A673 (cell line): ENCODE data around the gene TENM3.

Source experiments
- CTCF ChIP-seq: fragments of 300-800, 200-600 bp; sonication (generic); conservative IDR thresholded peaks from 2 replicates; pipeline ENCODE4 v1.5.1; 2017; ENCODE audit warnings: low read depth, mild to moderate bottlenecking, antibody characterized with exemption, low read length, moderate library complexity, mixed read lengths
- EZH2 ChIP-seq: fragments of 200-600 bp; sonication (generic); IDR thresholded peaks from 2 replicates; pipeline ENCODE4 v1.6.1; 2017; ENCODE audit warnings: borderline replicate concordance, low read depth, mild to moderate bottlenecking, mixed read lengths, antibody characterized with exemption, low read length; ENCODE audit not compliant: poor library complexity, severe bottlenecking

- TF ChIP-seq CTCF (no peak), EZH2 (no peak)
Observed at GRCh38 chr4:182289809-182290208, 46.6 kb downstream of the TENM3 start.
